GM12878 (cell line): Measurements from ENCODE around the gene ADCY9. TPM values are rescaled to one million over a fixed set of nuclear protein-coding genes. Genes with fewer than 3 reads are reported as not detected.

ENCODE experiments used
- ATAC-seq: fragments of 200-7000 bp; cut with Tn5 transposase; 3 replicates; pipeline ENCODE4 v1.9.1; 2020; ENCODE audit warnings: mild to moderate bottlenecking, moderate library complexity
- BruUV-seq: library from RNA; stranded (reverse); fragments of 400-500 nt; replicated peaks from 2 replicates; lab custom pipeline; 2021; lab: Mats Ljungman, UMichigan
- CTCF ChIA-PET: fragments of 300-600 bp; sonication (Branson Sonifier 250); formaldehyde crosslinking; extraction: SDS; loops from one replicate; lab custom pipeline; 2021; ENCODE audit warnings: inconsistent platforms; lab: Yijun Ruan, JAX
- POLR2A ChIA-PET: fragments of 350-600 bp; formaldehyde crosslinking; extraction: SDS; loops from one replicate; lab custom pipeline; 2021; ENCODE audit warnings: inconsistent platforms; lab: Charles Lee
- RAD21 ChIA-PET: fragments of 300-600 bp; sonication (Branson Sonifier 250); formaldehyde crosslinking; loops from one replicate; lab custom pipeline; 2023; ENCODE audit warnings: antibody characterized with exemption; ENCODE audit not compliant: unreplicated experiment; lab: Charles Lee
- SMC1A ChIA-PET: fragments of 300-600 bp; sonication (Branson Sonifier 250); formaldehyde crosslinking; loops from one replicate; lab custom pipeline; 2023; ENCODE audit not compliant: unreplicated experiment, uncharacterized antibody; lab: Charles Lee
- DNase-seq: peaks from one replicate; pipeline ENCODE4 v3.0.0-alpha.2; 2011; ENCODE audit warnings: low read depth, low spot score
- FAIRE-seq: peaks from 3 replicates; lab custom pipeline; 2011; peaks lifted over from hg19 to GRCh38; lab: Jason Lieb, UNC
- H2AFZ ChIP-seq: 2 replicates; pipeline ENCODE4 v1.6.0; 2011; ENCODE audit warnings: low read depth, low read length, control low read depth; ENCODE audit not compliant: control insufficient read depth
- H3K27ac ChIP-seq: 2 replicates; pipeline ENCODE4 v1.5.1; 2011; ENCODE audit warnings: control low read depth; ENCODE audit not compliant: control insufficient read depth, insufficient read depth
- H3K27me3 ChIP-seq, 2 experiments: replicated peaks in 1 of 2; 2 replicates each; pipeline versions ENCODE4 v1.6.0 to v1.6.1; 2011; ENCODE audit warnings: low read length in 1 of 2; ENCODE audit not compliant: control insufficient read depth in 2 of 2, insufficient read depth in 2 of 2
- H3K36me3 ChIP-seq, 2 experiments: 2 replicates each; pipeline ENCODE4 v1.5.1; 2011; ENCODE audit warnings: low read length in 1 of 2; ENCODE audit not compliant: control insufficient read depth in 2 of 2, insufficient read depth in 2 of 2
- H3K4me1 ChIP-seq: 2 replicates; pipeline ENCODE4 v1.6.1; 2011; ENCODE audit warnings: mild to moderate bottlenecking, low read length, moderate library complexity, mixed read lengths; ENCODE audit not compliant: control insufficient read depth, insufficient read depth
- H3K4me2 ChIP-seq: 2 replicates; pipeline ENCODE4 v1.6.0; 2011; ENCODE audit warnings: control low read depth; ENCODE audit not compliant: control insufficient read depth, insufficient read depth
- H3K4me3 ChIP-seq: fragments of 200-600 bp; sonication (generic); 2 replicates; pipeline ENCODE4 v1.5.1; 2016
- H3K79me2 ChIP-seq: 2 replicates; pipeline ENCODE4 v1.6.0; 2011; ENCODE audit warnings: low read length; ENCODE audit not compliant: control insufficient read depth, insufficient read depth
- H3K9ac ChIP-seq: 2 replicates; pipeline ENCODE4 v1.8.0; 2011; ENCODE audit warnings: low read length, control low read depth, mixed read lengths; ENCODE audit not compliant: control insufficient read depth, insufficient read depth
- H3K9me3 ChIP-seq: replicated peaks from 3 replicates; pipeline ENCODE4 v1.5.1; 2011; ENCODE audit warnings: mild to moderate bottlenecking, low read length; ENCODE audit not compliant: control insufficient read depth, insufficient read depth
- H4K20me1 ChIP-seq: 2 replicates; pipeline ENCODE4 v1.6.0; 2011; ENCODE audit not compliant: control insufficient read depth, insufficient read depth
- EP300 ChIP-seq, 2 experiments: fragments of 150-350 bp in 1 of 2; IDR thresholded peaks; 2 replicates each; pipeline ENCODE4 v1.6.1; 2011 to 2012; ENCODE audit warnings: low read depth in 2 of 2, low read length in 2 of 2, borderline replicate concordance in 1 of 2, improper control_type of control experiment in 1 of 2, inconsistent platforms in 1 of 2; ENCODE audit not compliant: control insufficient read depth in 1 of 2
- IRF4 ChIP-seq: IDR thresholded peaks from 2 replicates; pipeline ENCODE4 v1.6.1; 2011; ENCODE audit warnings: low read depth, low read length
- KLF5 ChIP-seq: fragments of 450-650 bp; IDR thresholded peaks from 2 replicates; pipeline ENCODE4 v1.6.1; 2014; ENCODE audit warnings: mild to moderate bottlenecking; ENCODE audit not compliant: partially characterized antibody
- NBN ChIP-seq: fragments of 450-650 bp; IDR thresholded peaks from 2 replicates; pipeline ENCODE4 v1.6.1; 2016
- NFYA ChIP-seq: IDR thresholded peaks from 2 replicates; pipeline ENCODE4 v1.6.1; 2011; ENCODE audit warnings: low read depth, mild to moderate bottlenecking, low read length, improper control_type of control experiment, borderline replicate concordance
- NFYB ChIP-seq: IDR thresholded peaks from 2 replicates; pipeline ENCODE4 v1.6.1; 2011; ENCODE audit warnings: low read depth, mild to moderate bottlenecking, low read length, improper control_type of control experiment, moderate library complexity; ENCODE audit not compliant: insufficient read depth
- NRF1 ChIP-seq: conservative IDR thresholded peaks from 2 replicates; pipeline ENCODE4 v1.6.1; 2011; ENCODE audit warnings: mild to moderate bottlenecking, low read depth, low read length, improper control_type of control experiment
- PAX8 ChIP-seq: fragments of 450-650 bp; IDR thresholded peaks from 2 replicates; pipeline ENCODE4 v1.6.1; 2017; ENCODE audit warnings: mild to moderate bottlenecking, moderate library complexity
- POLR2AphosphoS5 ChIP-seq: IDR thresholded peaks from 2 replicates; pipeline ENCODE4 v1.6.1; 2011; ENCODE audit warnings: mild to moderate bottlenecking, low read length, inconsistent platforms
- RCOR1 ChIP-seq: conservative IDR thresholded peaks from 2 replicates; pipeline ENCODE4 v1.6.1; 2012; ENCODE audit warnings: low read depth, low read length, improper control_type of control experiment
- SMAD1 ChIP-seq: fragments of 450-650 bp; IDR thresholded peaks from 2 replicates; pipeline ENCODE4 v1.6.1; 2018; ENCODE audit warnings: mild to moderate bottlenecking, low read depth; ENCODE audit not compliant: partially characterized antibody
- SREBF2 ChIP-seq: IDR thresholded peaks from 2 replicates; pipeline ENCODE4 v1.6.1; 2012; ENCODE audit warnings: mild to moderate bottlenecking, low read length
- SUZ12 ChIP-seq: fragments of 200-600 bp; sonication (generic); IDR thresholded peaks from one replicate; pipeline ENCODE4 v1.6.1; 2018; ENCODE audit warnings: antibody characterized with exemption, mild to moderate bottlenecking; ENCODE audit not compliant: unreplicated experiment
- TCF12 ChIP-seq: IDR thresholded peaks from 2 replicates; pipeline ENCODE4 v1.6.1; 2011; ENCODE audit warnings: low read depth, mild to moderate bottlenecking, low read length
- TCF3 ChIP-seq: IDR thresholded peaks from 2 replicates; pipeline ENCODE4 v1.6.1; 2012; ENCODE audit warnings: low read depth, mild to moderate bottlenecking, low read length, borderline replicate concordance; ENCODE audit not compliant: insufficient read depth
- WGBS: methylation state at CpG from one replicate; pipeline ENCODE4 v1.1.6; 2016; ENCODE audit warnings: low lambda C conversion rate; ENCODE audit not compliant: insufficient replicate concordance, insufficient coverage; ENCODE audit errors: missing lambda C conversion rate; 5-methylcytosine and 5-hydroxymethylcytosine counted together
- in situ Hi-C: fragments of 300-500 bp; cut with MboI; formaldehyde crosslinking; loops from 9 replicates; pipeline ENCODE4 v1.14.3; 2018; ENCODE audit warnings: mixed read lengths
- intact Hi-C: fragments of 100-400 bp; cut with micrococcal nuclease; formaldehyde crosslinking; loops from one replicate; pipeline ENCODE4 v1.14.2; 2022; ENCODE audit not compliant: unreplicated experiment
- polyA plus RNA-seq, 11 experiments: library from polyadenylated mRNA; depleted of rRNA in 4 of 11; unstranded in 6 of 11; stranded (reverse) in 5 of 11; fragments of >200 nt; fragmentation: Nextera tagmentation in 4 of 11; fragmentation: Illumina TruSeq in 1 of 11; extraction: Ambion mirVana in 4 of 11; extraction: Trizol in 1 of 11; gene quantifications; 1 replicate in 1 of 11; 2 replicates in 10 of 11; pipeline versions ENCODE4 v1.2.1 to v1.2.3, GENCODE V29; 2011 to 2016; ENCODE audit warnings: inconsistent platforms in 2 of 11, missing spikeins in 2 of 11, low read depth in 1 of 11
- total RNA-seq, 4 experiments: library from RNA; depleted of rRNA in 3 of 4; stranded (reverse); fragments of >200 nt in 3 of 4; fragmentation: Illumina TruSeq in 1 of 4; extraction: Trizol in 1 of 4; gene quantifications; 2 replicates each; pipeline versions ENCODE4 v1.2.1 to v1.2.3, GENCODE V29; 2013 to 2021
- TF ChIP-seq, protein P1 (sequence below): fragments of 450-650 bp; IDR thresholded peaks from 2 replicates; pipeline ENCODE4 v1.6.1; 2017; ENCODE audit warnings: mild to moderate bottlenecking, low read depth, inconsistent platforms; ENCODE audit not compliant: poor library complexity, severe bottlenecking
- TF ChIP-seq, protein P2 (sequence below): IDR thresholded peaks from 2 replicates; pipeline ENCODE4 v1.6.1; 2011; ENCODE audit warnings: borderline replicate concordance, low read depth, mild to moderate bottlenecking, moderate library complexity, low read length; ENCODE audit not compliant: insufficient read depth, poor library complexity, severe bottlenecking
- TF ChIP-seq, protein P3 (sequence below): fragments of 150-350 bp; IDR thresholded peaks from 2 replicates; pipeline ENCODE4 v1.6.1; 2014; ENCODE audit warnings: mild to moderate bottlenecking, low read depth, low read length

The ADCY9 gene
- total and polyA plus RNA-seq, 10 of the 15 experiments (the other 5 are each of a cell fraction or from before 2014, with no cell fraction given): 0.09 to 0.41 (median 0.15) TPM; not detected in 3

DNA sequence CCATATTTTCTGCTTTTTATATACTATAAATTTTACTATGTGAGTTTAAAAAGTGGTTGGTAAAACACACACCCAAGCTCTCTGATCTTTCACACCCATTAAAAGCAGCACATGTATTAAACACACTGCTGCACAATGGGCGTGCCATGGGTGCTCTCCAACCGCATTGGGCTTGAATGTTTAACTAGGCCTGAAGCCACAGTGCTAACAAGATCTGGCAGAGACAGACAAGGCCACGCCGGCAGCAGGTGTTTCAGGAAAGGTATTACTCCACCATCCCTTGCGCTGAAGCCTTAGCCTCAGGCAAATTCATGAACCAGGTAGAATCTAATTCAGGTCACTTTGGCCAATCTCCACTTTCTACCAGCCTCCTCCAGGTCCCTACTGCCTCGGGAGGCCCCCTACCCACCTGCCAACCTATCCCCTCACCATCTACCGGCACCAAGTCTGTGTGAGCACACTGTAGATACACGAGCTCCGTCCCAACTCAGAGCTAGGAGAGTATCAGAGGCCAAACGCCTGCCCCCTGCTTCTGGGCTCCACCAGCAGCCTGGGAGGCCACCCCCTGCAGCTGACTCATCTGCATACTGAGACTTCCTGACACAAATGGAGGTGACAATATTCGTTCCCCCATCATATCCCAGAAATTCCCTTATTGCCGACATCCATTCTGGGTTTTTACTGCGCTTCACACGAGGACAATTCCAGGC lies 95.0 kb downstream of the ADCY9 start:
- ChIA-PET CTCF (no interaction called here), POLR2A (no interaction called here), RAD21 (no interaction called here)
- no peaks in the 10 kb centered on the region for H3K36me3 ChIP-seq
- no peaks in the 10 kb centered on the region for H3K4me1 ChIP-seq
- H3K4me3 ChIP-seq: no peak overlapping the region
- 34% methylated on average over 14 of the region's 14 CpGs for WGBS
- no peak overlapping the region for H3K27ac ChIP-seq
- H2AFZ ChIP-seq: no peak overlapping the region
- H3K4me2 ChIP-seq: no peak overlapping the region
- TF ChIP-seq SMAD1: no peak
- no peak for TF ChIP-seq NBN
- TF ChIP-seq NFYB: no peak
- TF ChIP-seq SUZ12: no peak
- TF ChIP-seq NRF1: no peak
- TF ChIP-seq, protein P1, sequence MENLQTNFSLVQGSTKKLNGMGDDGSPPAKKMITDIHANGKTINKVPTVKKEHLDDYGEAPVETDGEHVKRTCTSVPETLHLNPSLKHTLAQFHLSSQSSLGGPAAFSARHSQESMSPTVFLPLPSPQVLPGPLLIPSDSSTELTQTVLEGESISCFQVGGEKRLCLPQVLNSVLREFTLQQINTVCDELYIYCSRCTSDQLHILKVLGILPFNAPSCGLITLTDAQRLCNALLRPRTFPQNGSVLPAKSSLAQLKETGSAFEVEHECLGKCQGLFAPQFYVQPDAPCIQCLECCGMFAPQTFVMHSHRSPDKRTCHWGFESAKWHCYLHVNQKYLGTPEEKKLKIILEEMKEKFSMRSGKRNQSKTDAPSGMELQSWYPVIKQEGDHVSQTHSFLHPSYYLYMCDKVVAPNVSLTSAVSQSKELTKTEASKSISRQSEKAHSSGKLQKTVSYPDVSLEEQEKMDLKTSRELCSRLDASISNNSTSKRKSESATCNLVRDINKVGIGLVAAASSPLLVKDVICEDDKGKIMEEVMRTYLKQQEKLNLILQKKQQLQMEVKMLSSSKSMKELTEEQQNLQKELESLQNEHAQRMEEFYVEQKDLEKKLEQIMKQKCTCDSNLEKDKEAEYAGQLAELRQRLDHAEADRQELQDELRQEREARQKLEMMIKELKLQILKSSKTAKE: no peak
- TF ChIP-seq TCF3: no peak
- TF ChIP-seq NFYA: no peak
- TF ChIP-seq TCF12: no peak
- TF ChIP-seq, protein P2, sequence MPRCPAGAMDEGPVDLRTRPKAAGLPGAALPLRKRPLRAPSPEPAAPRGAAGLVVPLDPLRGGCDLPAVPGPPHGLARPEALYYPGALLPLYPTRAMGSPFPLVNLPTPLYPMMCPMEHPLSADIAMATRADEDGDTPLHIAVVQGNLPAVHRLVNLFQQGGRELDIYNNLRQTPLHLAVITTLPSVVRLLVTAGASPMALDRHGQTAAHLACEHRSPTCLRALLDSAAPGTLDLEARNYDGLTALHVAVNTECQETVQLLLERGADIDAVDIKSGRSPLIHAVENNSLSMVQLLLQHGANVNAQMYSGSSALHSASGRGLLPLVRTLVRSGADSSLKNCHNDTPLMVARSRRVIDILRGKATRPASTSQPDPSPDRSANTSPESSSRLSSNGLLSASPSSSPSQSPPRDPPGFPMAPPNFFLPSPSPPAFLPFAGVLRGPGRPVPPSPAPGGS: no peak
- TF ChIP-seq POLR2AphosphoS5: no peak
- TF ChIP-seq KLF5: no peak
- TF ChIP-seq, protein P3, sequence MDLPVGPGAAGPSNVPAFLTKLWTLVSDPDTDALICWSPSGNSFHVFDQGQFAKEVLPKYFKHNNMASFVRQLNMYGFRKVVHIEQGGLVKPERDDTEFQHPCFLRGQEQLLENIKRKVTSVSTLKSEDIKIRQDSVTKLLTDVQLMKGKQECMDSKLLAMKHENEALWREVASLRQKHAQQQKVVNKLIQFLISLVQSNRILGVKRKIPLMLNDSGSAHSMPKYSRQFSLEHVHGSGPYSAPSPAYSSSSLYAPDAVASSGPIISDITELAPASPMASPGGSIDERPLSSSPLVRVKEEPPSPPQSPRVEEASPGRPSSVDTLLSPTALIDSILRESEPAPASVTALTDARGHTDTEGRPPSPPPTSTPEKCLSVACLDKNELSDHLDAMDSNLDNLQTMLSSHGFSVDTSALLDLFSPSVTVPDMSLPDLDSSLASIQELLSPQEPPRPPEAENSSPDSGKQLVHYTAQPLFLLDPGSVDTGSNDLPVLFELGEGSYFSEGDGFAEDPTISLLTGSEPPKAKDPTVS: no peak
- no peak for TF ChIP-seq RCOR1
- no peak for TF ChIP-seq IRF4
- TF ChIP-seq EP300 (IDR thresholded peaks at IDR 0.05; ENCODE audit: borderline replicate concordance in 1 of 2, control insufficient read depth in 1 of 2, low read depth in 2 of 2, low read length in 2 of 2): no peak
- no peak for TF ChIP-seq SREBF2
- no peak for TF ChIP-seq PAX8
- TF ChIP-seq, all 136 proteins: peak for 0
- in situ Hi-C loops: no loop called here
- no peaks in the 10 kb centered on the region for H3K79me2 ChIP-seq
- ATAC-seq: peak; percentile 52
- no peak overlapping the region for H3K9ac ChIP-seq
- no peaks in the 10 kb centered on the region for H3K9me3 ChIP-seq
- no peaks in the 10 kb centered on the region for H4K20me1 ChIP-seq
- FAIRE-seq: no peak
- SMC1A ChIA-PET: no interaction called here
- no TSS peak for BruUV-seq
- intact Hi-C loops: no loop called here
- no peak for DNase-seq
- no peaks in the 10 kb centered on the region for H3K27me3 ChIP-seq
